ENCODE data around the gene CYFIP1. TPM values are rescaled to one million over a fixed set of nuclear protein-coding genes. Genes with fewer than 3 reads are reported as not detected.

CYFIP1 gene
- total and polyA plus RNA-seq, 4 donors = 27.0 to 136 (median 86.7) TPM

GRCh38 chr15:22907161-22907950 lies 72.8 kb downstream of the CYFIP1 start:
- Histone ChIP-seq H3K4me3 (no peak overlapping the region), H3K36me3 (ENCODE audit: control insufficient read depth in 4 of 4, insufficient read depth in 4 of 4, low read length in 4 of 4) (peaks cover 17 to 57% (median 36%) of the 10 kb centered on the region in 4 donors), H3K4me1 (ENCODE audit: control insufficient read depth in 5 of 5, insufficient read depth in 5 of 5, low read length in 5 of 5) (peaks cover 0 to 1% (median 0%) of the 10 kb centered on the region in 5 donors), H3K9me3 (ENCODE audit: control insufficient read depth in 4 of 4, insufficient read depth in 3 of 4, low read length in 3 of 4) (no peaks in the 10 kb centered on the region), H3K27ac (ENCODE audit: low read depth in 1 of 2, low read length in 1 of 2) (no peak overlapping the region), H3K27me3 (ENCODE audit: control insufficient read depth in 3 of 3, insufficient read depth in 3 of 3, low read length in 2 of 3) (no peaks in the 10 kb centered on the region), H3K9ac (ENCODE audit: insufficient read depth in 1 of 2, low read length in 2 of 2) (no peak overlapping the region)
- TF ChIP-seq CTCF (IDR thresholded peaks at IDR 0.05; ENCODE audit: control extremely low read depth, extremely low read depth) = no peak
- no peak for ATAC-seq (ENCODE audit: insufficient read depth, low FRiP score)
- 90 to 99% methylated on average over 16 of the region's 16 CpGs for WGBS, 2 donors
- no peak for DNase-seq

- no peak overlapping the region for H3K9ac ChIP-seq (ENCODE audit: insufficient read depth in 1 of 2, low read length in 2 of 2)
- H3K36me3 ChIP-seq (ENCODE audit: control insufficient read depth in 4 of 4, insufficient read depth in 4 of 4, low read length in 4 of 4) = peaks cover 17 to 60% (median 32%) of the 10 kb centered on the region in 4 donors
- no peaks in the 10 kb centered on the region for H3K4me1 ChIP-seq (ENCODE audit: control insufficient read depth in 5 of 5, insufficient read depth in 5 of 5, low read length in 5 of 5)
- no peak overlapping the region for H3K27ac ChIP-seq (ENCODE audit: low read depth in 1 of 2, low read length in 1 of 2)
- WGBS, 2 donors = 91 to 94% methylated on average over 11 of the region's 11 CpGs
- no peaks in the 10 kb centered on the region for H3K27me3 ChIP-seq (ENCODE audit: control insufficient read depth in 3 of 3, insufficient read depth in 3 of 3, low read length in 2 of 3)
- no peak for TF ChIP-seq CTCF (IDR thresholded peaks at IDR 0.05; ENCODE audit: control extremely low read depth, extremely low read depth)
- DNase-seq = no peak
- no peaks in the 10 kb centered on the region for H3K9me3 ChIP-seq (ENCODE audit: control insufficient read depth in 4 of 4, insufficient read depth in 3 of 4, low read length in 3 of 4)
- no peak overlapping the region for H3K4me3 ChIP-seq
- ATAC-seq (ENCODE audit: insufficient read depth, low FRiP score) = no peak
Observed at GRCh38 chr15:22904736-22905135, 75.4 kb downstream of the CYFIP1 start.

- no peak overlapping the region for H3K4me3 ChIP-seq
- peaks cover 17 to 60% (median 28%) of the 10 kb centered on the region in 4 donors for H3K36me3 ChIP-seq (ENCODE audit: control insufficient read depth in 4 of 4, insufficient read depth in 4 of 4, low read length in 4 of 4)
- H3K27me3 ChIP-seq (ENCODE audit: control insufficient read depth in 3 of 3, insufficient read depth in 3 of 3, low read length in 2 of 3) = no peaks in the 10 kb centered on the region
- no peaks in the 10 kb centered on the region for H3K9me3 ChIP-seq (ENCODE audit: control insufficient read depth in 4 of 4, insufficient read depth in 3 of 4, low read length in 3 of 4)
- 90 to 93% methylated on average over 18 to 19 of the region's 19 CpGs for WGBS, 2 donors
- no peak for TF ChIP-seq CTCF (IDR thresholded peaks at IDR 0.05; ENCODE audit: control extremely low read depth, extremely low read depth)
- no peak overlapping the region for H3K27ac ChIP-seq (ENCODE audit: low read depth in 1 of 2, low read length in 1 of 2)
- DNase-seq = no peak
- no peak overlapping the region for H3K9ac ChIP-seq (ENCODE audit: insufficient read depth in 1 of 2, low read length in 2 of 2)
- no peaks in the 10 kb centered on the region for H3K4me1 ChIP-seq (ENCODE audit: control insufficient read depth in 5 of 5, insufficient read depth in 5 of 5, low read length in 5 of 5)
- ATAC-seq (ENCODE audit: insufficient read depth, low FRiP score) = no peak
Observed at GRCh38 chr15:22903961-22904534, 76.1 kb downstream of the CYFIP1 start.
